ENCODE data around the gene ZSWIM8. TPM values are rescaled to one million over a fixed set of nuclear protein-coding genes. Genes with fewer than 3 reads are reported as not detected.
A peak's percentile ranks its signal among the peaks of the same experiment; 100 is the strongest.

The ZSWIM8 gene
- total RNA-seq, 2 experiments from 2014 or later: 66.4 to 70.7 TPM

- Mint-ChIP-seq H3K4me3 (peak overlapping the region; percentile 58), H3K4me1 (ENCODE audit: low read depth) (peaks cover 34% of the 10 kb centered on the region), H3K27ac (peak overlapping the region; percentile 89), H3K27me3 (no peaks in the 10 kb centered on the region), H3K36me3 (ENCODE audit: low read depth) (peaks cover 83% of the 10 kb centered on the region), H3K9me3 (no peaks in the 10 kb centered on the region)
- TF ChIP-seq CTCF (IDR thresholded peaks at IDR 0.05): no peak
- DNase-seq: peak in 3 of 14 experiments; percentile 41 to 68 (median 50)
- Histone ChIP-seq H3K4me3 (ENCODE audit: low read length) (no peak overlapping the region), H3K36me3 (ENCODE audit: insufficient read depth, low read length) (peaks cover 74% of the 10 kb centered on the region), H3K27me3 (ENCODE audit: control insufficient read depth in 1 of 2, insufficient read depth in 2 of 2, low read length in 2 of 2) (no peaks in the 10 kb centered on the region), H3K4me1 (ENCODE audit: insufficient read depth, low read length) (peaks cover 33% of the 10 kb centered on the region), H3K27ac (ENCODE audit: low read depth in 1 of 2, low read length in 2 of 2) (peak overlapping the region; percentile 23 to 56), H3K9me3 (ENCODE audit: control insufficient read depth in 1 of 2, insufficient read depth in 1 of 2, low read length in 2 of 2) (no peaks in the 10 kb centered on the region)
- ChIA-PET POLR2A (interaction anchor here (0.6 to 1.9 kb wide), 4 partner anchors 8 to 25 kb away, joined by 3 to 11 read pairs (median 6); partner anchors contain the start of gene SEC24C), CTCF (interaction anchor here (2.6 to 2.9 kb wide), 2 partner anchors 10 to 13 kb away, joined by 13 to 18 read pairs; a partner anchor contains a TSS)
- ATAC-seq (ENCODE audit: poor library complexity): peak; percentile 6
- intact Hi-C loops (cut with DNase I, micrococcal nuclease): no loop called here
Measured at GRCh38 chr10:73758704-73759511, 26.5 kb upstream of the ZSWIM8 start.

GRCh38 chr10:73759512-73760115 lies 25.8 kb upstream of the ZSWIM8 start:
- H3K4me1 ChIP-seq (ENCODE audit: insufficient read depth, low read length): peaks cover 33% of the 10 kb centered on the region
- ATAC-seq (ENCODE audit: poor library complexity) (peak; percentile 87), DNase-seq (peak in 13 of 14 experiments; percentile 23 to 89 (median 43))
- peaks cover 34% of the 10 kb centered on the region for H3K4me1 Mint-ChIP-seq (ENCODE audit: low read depth)
- H3K36me3 Mint-ChIP-seq (ENCODE audit: low read depth): peaks cover 83% of the 10 kb centered on the region
- H3K9me3 ChIP-seq (ENCODE audit: control insufficient read depth in 1 of 2, insufficient read depth in 1 of 2, low read length in 2 of 2): no peaks in the 10 kb centered on the region
- no peaks in the 10 kb centered on the region for H3K9me3 Mint-ChIP-seq
- H3K27me3 Mint-ChIP-seq: no peaks in the 10 kb centered on the region
- H3K4me3 Mint-ChIP-seq: peak overlapping the region; percentile 58
- peaks cover 73% of the 10 kb centered on the region for H3K36me3 ChIP-seq (ENCODE audit: insufficient read depth, low read length)
- CTCF ChIA-PET: interaction anchor here (2.6 to 2.9 kb wide), 2 partner anchors 9 to 13 kb away, joined by 13 to 18 read pairs; a partner anchor contains a TSS
- H3K27me3 ChIP-seq (ENCODE audit: control insufficient read depth in 1 of 2, insufficient read depth in 2 of 2, low read length in 2 of 2): no peaks in the 10 kb centered on the region
- intact Hi-C loops (cut with DNase I, micrococcal nuclease): no loop called here
- POLR2A ChIA-PET: interaction anchor here (1.0 to 1.9 kb wide), 3 partner anchors 9 to 16 kb away, joined by 3 to 11 read pairs (median 8); partner anchors contain the start of gene SEC24C
- peak overlapping the region; percentile 56 to 65 for H3K27ac ChIP-seq (ENCODE audit: low read depth in 1 of 2, low read length in 2 of 2)
- TF ChIP-seq CTCF (IDR thresholded peaks at IDR 0.05): no peak
- peak overlapping the region; percentile 89 for H3K27ac Mint-ChIP-seq
- no peak overlapping the region for H3K4me3 ChIP-seq (ENCODE audit: low read length)

- POLR2A ChIA-PET: interaction anchor here (1.4 to 2.0 kb wide), 2 partner anchors 9 to 15 kb away, joined by 4 read pairs; no protein-coding TSS in a partner anchor
- Histone ChIP-seq H3K27ac (ENCODE audit: low read depth in 1 of 2, low read length in 2 of 2) (no peak overlapping the region), H3K27me3 (ENCODE audit: control insufficient read depth in 1 of 2, insufficient read depth in 2 of 2, low read length in 2 of 2) (no peaks in the 10 kb centered on the region), H3K4me3 (ENCODE audit: low read length) (no peak overlapping the region), H3K9me3 (ENCODE audit: control insufficient read depth in 1 of 2, insufficient read depth in 1 of 2, low read length in 2 of 2) (no peaks in the 10 kb centered on the region), H3K36me3 (ENCODE audit: insufficient read depth, low read length) (peaks cover 83% of the 10 kb centered on the region), H3K4me1 (ENCODE audit: insufficient read depth, low read length) (peaks cover 33% of the 10 kb centered on the region)
- ATAC-seq (ENCODE audit: poor library complexity) (no peak), DNase-seq (no peak)
- Mint-ChIP-seq H3K4me1 (ENCODE audit: low read depth) (peaks cover 34% of the 10 kb centered on the region), H3K4me3 (no peak overlapping the region), H3K9me3 (no peaks in the 10 kb centered on the region), H3K27me3 (no peaks in the 10 kb centered on the region), H3K36me3 (ENCODE audit: low read depth) (peaks cover 91% of the 10 kb centered on the region), H3K27ac (peak overlapping the region; percentile 89)
- intact Hi-C loops (cut with DNase I, micrococcal nuclease): no loop called here
- TF ChIP-seq CTCF (IDR thresholded peaks at IDR 0.05): no peak
- CTCF ChIA-PET: interaction anchor here (0.5 kb wide), 1 partner anchor 1539 kb away, joined by 4 read pairs; no protein-coding TSS in a partner anchor
Measured at GRCh38 chr10:73761781-73762180, 23.6 kb upstream of the ZSWIM8 start.
